Lower leg skin (tissue), 3 donors: ENCODE measurements around the gene SHISA6.

Experiments
- CTCF ChIP-seq, 3 donors: fragments of 450-650 bp; IDR thresholded peaks; one replicate each; pipeline ENCODE4 v1.5.1; 2016; ENCODE audit warnings: antibody characterized with exemption in 3 of 3, mild to moderate bottlenecking in 3 of 3, moderate library complexity in 2 of 3
- POLR2A ChIP-seq, 2 donors: fragments of 450-650 bp; IDR thresholded peaks; one replicate each; pipeline ENCODE4 v1.6.1; 2016 to 2017; ENCODE audit warnings: antibody characterized with exemption in 2 of 2, mild to moderate bottlenecking in 1 of 2, moderate library complexity in 1 of 2

- TF ChIP-seq CTCF (IDR thresholded peaks at IDR 0.05) (no peak), POLR2A (IDR thresholded peaks at IDR 0.05) (no peak)
These were observed 371.9 kb downstream of the SHISA6 start for GRCh38 chr17:11612956-11613355.
